Ectodermal cell (in vitro differentiated cells): ENCODE measurements around the gene LRRC74B.
"Not testable (repeated sequence)": the region's sequence is repeated elsewhere in the genome, so short reads cannot be mapped to it uniquely, and the experiment has no call there.

Source experiments
- H3K27ac ChIP-seq: 2 replicates; pipeline ENCODE4 v1.7.0; 2013; ENCODE audit warnings: mild to moderate bottlenecking, low read depth, low read length; ENCODE audit not compliant: insufficient read depth, poor library complexity, severe bottlenecking
- H3K27me3 ChIP-seq: 2 replicates; pipeline ENCODE4 v1.7.0; 2013; ENCODE audit warnings: mild to moderate bottlenecking, low read length; ENCODE audit not compliant: insufficient read depth, control insufficient read depth, poor library complexity, severe bottlenecking
- H3K36me3 ChIP-seq: one replicate; pipeline ENCODE4 v1.7.0; 2013; ENCODE audit warnings: low read length; ENCODE audit not compliant: control insufficient read depth, insufficient read depth
- H3K4me1 ChIP-seq: one replicate; pipeline ENCODE4 v1.7.0; 2013; ENCODE audit warnings: low read length; ENCODE audit not compliant: control insufficient read depth, insufficient read depth
- H3K4me3 ChIP-seq: 2 replicates; pipeline ENCODE4 v1.7.0; 2013; ENCODE audit warnings: low read depth, low read length, control low read depth; ENCODE audit not compliant: insufficient read depth
- H3K9me3 ChIP-seq: 2 replicates; pipeline ENCODE4 v1.7.0; 2013; ENCODE audit warnings: mild to moderate bottlenecking, low read length, moderate library complexity; ENCODE audit not compliant: control insufficient read depth
- WGBS, 2 experiments: methylation state at CpG; one replicate each; pipeline ENCODE4 v1.1.7; 2013; ENCODE audit warnings: missing lambda C conversion rate in 2 of 2; 5-methylcytosine and 5-hydroxymethylcytosine counted together

LRRC74B gene

DNA sequence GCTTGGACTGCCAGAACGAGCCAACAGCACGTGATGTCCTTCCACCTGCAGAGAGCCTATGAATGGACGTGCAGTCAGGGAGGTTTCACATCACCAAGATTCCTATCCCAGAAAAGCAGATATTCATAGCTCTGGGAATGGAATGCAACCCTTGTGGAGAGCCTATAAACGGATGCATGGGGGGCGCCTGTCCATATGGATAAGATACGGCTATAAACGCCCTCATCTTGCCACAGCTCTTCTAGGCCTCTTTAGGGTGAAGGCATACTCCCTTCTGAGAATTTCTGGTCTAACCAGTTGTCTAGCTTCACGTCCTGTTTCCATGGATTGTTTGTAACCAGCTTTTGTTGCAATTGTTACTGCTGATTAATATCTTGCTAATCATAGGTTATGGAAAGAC lies 26.1 kb downstream of the LRRC74B start:
- not testable (repeated sequence) for H3K27ac ChIP-seq, H3K36me3 ChIP-seq, H3K4me3 ChIP-seq, H3K27me3 ChIP-seq, H3K9me3 ChIP-seq, H3K4me1 ChIP-seq
- WGBS, 2 experiments, result 82 to 87% methylated on average over 8 of the region's 8 CpGs

GRCh38 chr22:21073023-21073422 lies 27.3 kb downstream of the LRRC74B start:
- Histone ChIP-seq H3K4me1 (no peaks in the 10 kb centered on the region), H3K9me3 (no peaks in the 10 kb centered on the region), H3K27ac (no peak overlapping the region), H3K4me3 (no peak overlapping the region), H3K36me3 (no peaks in the 10 kb centered on the region), H3K27me3 (no peaks in the 10 kb centered on the region)
- 93 to 94% methylated on average over 3 of the region's 3 CpGs for WGBS, 2 experiments

- no peaks in the 10 kb centered on the region for H3K4me1 ChIP-seq
- no peaks in the 10 kb centered on the region for H3K9me3 ChIP-seq
- no peaks in the 10 kb centered on the region for H3K36me3 ChIP-seq
- no peaks in the 10 kb centered on the region for H3K27me3 ChIP-seq
- H3K4me3 ChIP-seq, result no peak overlapping the region
- no peak overlapping the region for H3K27ac ChIP-seq
- 93 to 96% methylated on average over 5 of the region's 5 CpGs for WGBS, 2 experiments
Observed at GRCh38 chr22:21073482-21073881, 27.7 kb downstream of the LRRC74B start.

- 81% methylated on average over 7 of the region's 7 CpGs for WGBS, 2 experiments
- H3K4me1 ChIP-seq, result no peaks in the 10 kb centered on the region
- H3K27ac ChIP-seq, result no peak overlapping the region
- no peak overlapping the region for H3K4me3 ChIP-seq
- H3K27me3 ChIP-seq, result no peaks in the 10 kb centered on the region
- H3K36me3 ChIP-seq, result no peaks in the 10 kb centered on the region
- no peaks in the 10 kb centered on the region for H3K9me3 ChIP-seq
Observed at GRCh38 chr22:21074102-21074715, 28.5 kb downstream of the LRRC74B start.

DNA sequence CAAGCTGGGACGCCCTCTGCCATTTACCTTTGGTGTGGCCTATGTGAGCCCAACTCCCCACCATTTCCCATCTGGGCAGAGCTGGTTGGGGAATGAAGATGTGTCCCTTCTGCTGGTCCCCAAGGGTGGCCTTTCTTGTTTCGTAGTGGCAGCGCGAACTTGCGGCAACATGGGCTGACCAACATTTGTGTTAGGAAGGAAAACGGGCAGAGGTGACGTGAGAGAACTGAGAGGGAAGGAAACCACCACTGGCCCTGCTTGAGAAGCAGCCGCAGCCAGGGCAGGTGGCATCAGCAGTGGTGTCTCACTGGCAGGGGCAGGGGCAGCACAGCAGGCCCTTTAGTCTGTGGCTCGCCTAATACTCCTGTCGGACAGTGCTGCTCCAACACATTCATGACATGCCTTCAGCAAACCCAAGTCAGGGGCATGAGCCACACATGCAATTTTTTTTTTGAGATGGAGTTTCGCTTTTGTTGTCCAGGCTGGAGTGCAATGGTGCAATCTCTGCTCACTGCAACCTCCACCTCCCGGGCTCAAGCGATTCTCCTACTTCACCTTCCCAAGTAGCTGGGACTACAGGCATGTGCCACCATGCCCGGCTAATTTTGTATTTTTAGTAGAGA lies 29.9 kb downstream of the LRRC74B start:
- Histone ChIP-seq H3K27ac (no peak overlapping the region), H3K4me1 (no peaks in the 10 kb centered on the region), H3K4me3 (no peak overlapping the region), H3K27me3 (no peaks in the 10 kb centered on the region), H3K9me3 (no peaks in the 10 kb centered on the region), H3K36me3 (no peaks in the 10 kb centered on the region)
- 95% methylated on average over 13 to 14 of the region's 14 CpGs for WGBS, 2 experiments

GRCh38 chr22:21076912-21077625 lies 31.3 kb downstream of the LRRC74B start:
- no peaks in the 10 kb centered on the region for H3K36me3 ChIP-seq
- no peaks in the 10 kb centered on the region for H3K4me1 ChIP-seq
- no peaks in the 10 kb centered on the region for H3K27me3 ChIP-seq
- no peak overlapping the region for H3K4me3 ChIP-seq
- WGBS, 2 experiments, result 90 to 92% methylated on average over 21 of the region's 21 CpGs
- no peaks in the 10 kb centered on the region for H3K9me3 ChIP-seq
- H3K27ac ChIP-seq, result no peak overlapping the region

- H3K27me3 ChIP-seq, result no peaks in the 10 kb centered on the region
Observed at GRCh38 chr22:21077884-21078508, 32.2 kb downstream of the LRRC74B start.

DNA sequence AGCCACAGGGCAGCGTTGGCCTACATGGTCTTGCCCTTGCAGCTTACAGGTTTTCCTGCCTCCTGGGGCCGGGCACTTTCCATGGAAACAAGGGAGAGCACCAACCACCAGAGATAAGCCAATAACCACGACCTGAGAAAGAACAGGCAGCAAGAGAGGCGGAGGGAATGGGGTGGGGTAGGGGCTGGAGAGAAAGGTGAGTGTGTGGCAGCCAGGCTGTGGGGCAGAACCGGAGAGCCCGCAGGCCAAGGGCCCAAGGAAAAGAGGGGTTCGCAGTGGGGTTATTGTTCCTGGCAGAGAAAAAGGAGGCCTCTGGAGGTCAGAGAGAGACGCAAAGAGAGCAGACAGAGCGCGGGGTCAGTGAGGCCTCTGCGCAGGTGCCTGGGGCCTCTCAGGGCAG lies 33.2 kb downstream of the LRRC74B start:
- Histone ChIP-seq H3K27me3 (no peaks in the 10 kb centered on the region), H3K4me3 (no peak overlapping the region), H3K36me3 (no peaks in the 10 kb centered on the region)

More at GRCh38 chr22:21077884-21078508, 32.2 kb downstream of the LRRC74B start:
- no peaks in the 10 kb centered on the region for H3K9me3 ChIP-seq
- H3K36me3 ChIP-seq, result no peaks in the 10 kb centered on the region
- no peak overlapping the region for H3K27ac ChIP-seq
- WGBS, 2 experiments, result 90% methylated on average over 16 of the region's 16 CpGs
- no peak overlapping the region for H3K4me3 ChIP-seq
- no peaks in the 10 kb centered on the region for H3K4me1 ChIP-seq

DNA sequence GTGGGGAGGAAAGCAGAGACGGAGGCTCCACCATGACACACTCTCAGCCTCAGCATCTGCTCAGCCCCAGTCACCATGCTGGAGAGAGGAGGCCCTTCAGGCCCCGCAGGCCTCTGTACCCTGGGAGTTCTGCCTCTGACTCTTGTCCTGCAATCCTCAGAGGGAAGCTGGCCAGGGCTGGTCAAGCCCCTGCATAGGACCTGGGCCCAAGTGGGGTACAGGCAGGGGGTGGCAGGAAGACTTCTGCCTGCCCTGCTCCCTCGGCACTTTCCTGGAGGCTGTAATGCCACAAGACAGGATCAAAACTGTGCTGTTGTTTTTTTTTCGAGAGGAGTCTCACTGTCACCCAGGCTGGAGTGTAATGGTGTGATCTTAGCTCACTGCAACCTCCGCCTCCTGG lies 33.7 kb downstream of the LRRC74B start:
- no peaks in the 10 kb centered on the region for H3K4me1 ChIP-seq
- H3K27me3 ChIP-seq, result no peaks in the 10 kb centered on the region
- WGBS, 2 experiments, result 87 to 90% methylated on average over 5 of the region's 5 CpGs
- no peaks in the 10 kb centered on the region for H3K9me3 ChIP-seq
- H3K27ac ChIP-seq, result no peak overlapping the region
- no peak overlapping the region for H3K4me3 ChIP-seq
- no peaks in the 10 kb centered on the region for H3K36me3 ChIP-seq

More for the DNA sequence above, 33.2 kb downstream of the LRRC74B start:
- H3K4me1 ChIP-seq, result no peaks in the 10 kb centered on the region
- WGBS, 2 experiments, result 86% methylated on average over 11 of the region's 11 CpGs
- H3K27ac ChIP-seq, result no peak overlapping the region
- H3K9me3 ChIP-seq, result no peaks in the 10 kb centered on the region
